Panc1 (cell line): ENCODE results near the gene NTRK1.

ENCODE experiments used
- CTCF ChIP-seq: fragments of 450-650 bp; IDR thresholded peaks from 2 replicates; pipeline ENCODE4 v1.5.1; 2017; ENCODE audit warnings: mild to moderate bottlenecking
- POLR2AphosphoS5 ChIP-seq: IDR thresholded peaks from 2 replicates; pipeline ENCODE4 v1.6.1; 2012; ENCODE audit warnings: mild to moderate bottlenecking, low read depth, low read length, moderate library complexity
- REST ChIP-seq, 2 experiments: IDR thresholded peaks; 2 replicates each; pipeline ENCODE4 v1.6.1; 2011 to 2012; ENCODE audit warnings: low read depth in 2 of 2, control low read depth in 1 of 2, low read length in 1 of 2, mild to moderate bottlenecking in 1 of 2, moderate library complexity in 1 of 2; ENCODE audit not compliant: insufficient read depth in 1 of 2

GRCh38 chr1:156844638-156845037 is 16.0 kb upstream of the NTRK1 start:
- TF ChIP-seq CTCF (no peak), POLR2AphosphoS5 (no peak), REST (IDR thresholded peaks at IDR 0.05; ENCODE audit: insufficient read depth in 1 of 2, low read depth in 2 of 2, low read length in 1 of 2) (no peak)
